Measurements from ENCODE around the gene CCNL2. TPM values are rescaled to one million over a fixed set of nuclear protein-coding genes. Genes with fewer than 3 reads are reported as not detected.

Gene CCNL2
- total and polyA plus RNA-seq, 2 donors (not counting 1 experiment from before 2014, with no cell fraction given), result 263 to 347 TPM

DNA sequence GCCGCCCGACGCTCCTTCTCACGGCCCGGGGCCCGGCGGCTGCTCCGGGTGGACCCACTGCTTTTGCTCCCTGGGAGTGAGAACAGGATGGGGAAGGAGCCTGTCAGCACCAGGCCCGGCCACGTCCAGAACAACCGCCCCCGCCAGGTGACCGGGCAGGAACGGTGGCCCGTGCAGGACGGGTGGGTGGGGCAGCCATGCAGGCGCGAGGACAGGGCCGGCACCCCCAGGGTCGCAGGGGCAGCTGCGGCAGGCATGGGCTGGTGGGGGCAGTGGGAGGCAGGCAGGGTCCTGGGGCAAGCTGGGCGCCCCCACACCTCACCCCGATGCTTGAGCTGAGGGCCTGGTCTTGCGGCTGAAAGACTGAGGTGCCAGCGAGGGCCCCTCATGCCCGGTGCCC is 62.7 kb downstream of the CCNL2 start:
- CTCF ChIA-PET, result no interaction called here
- Histone ChIP-seq H2AFZ (ENCODE audit: insufficient read depth, low read depth, low read length, poor library complexity, severe bottlenecking) (no peak overlapping the region), H3K9ac (ENCODE audit: low read length) (no peak overlapping the region), H3K4me3 (ENCODE audit: control extremely low read depth in 1 of 5, extremely low read depth in 1 of 5, insufficient read depth in 1 of 5, low read depth in 2 of 5, low read length in 4 of 5) (no peak overlapping the region), H3K4me2 (replicated peaks; ENCODE audit: low read depth, low read length, poor library complexity, severe bottlenecking) (no peak overlapping the region), H3K4me1 (ENCODE audit: control insufficient read depth in 2 of 2, insufficient read depth in 2 of 2, low read length in 2 of 2) (peaks cover 0 to 2% of the 10 kb centered on the region in 2 donors), H3K27ac (ENCODE audit: low read length in 2 of 2) (no peak overlapping the region), H3K27me3 (replicated peaks in 1 of 4; ENCODE audit: control extremely low read depth in 1 of 4, control insufficient read depth in 3 of 4, insufficient read depth in 4 of 4, low read length in 3 of 4) (no peaks in the 10 kb centered on the region), H3K9me3 (ENCODE audit: control extremely low read depth in 1 of 3, control insufficient read depth in 2 of 3, insufficient read depth in 1 of 3, low read length in 2 of 3) (peaks cover 0 to 7% (median 0%) of the 10 kb centered on the region in 3 donors), H3K79me2 (ENCODE audit: control insufficient read depth, insufficient read depth, low read length) (no peaks in the 10 kb centered on the region), H4K20me1 (ENCODE audit: control insufficient read depth, insufficient read depth, low read length, poor library complexity, severe bottlenecking) (no peaks in the 10 kb centered on the region), H3K36me3 (replicated peaks in 1 of 2; ENCODE audit: control extremely low read depth in 1 of 2, control insufficient read depth in 1 of 2, extremely low read depth in 1 of 2, insufficient read depth in 2 of 2, low read length in 1 of 2) (peaks cover 0 to 12% of the 10 kb centered on the region in 2 experiments)
- TF ChIP-seq CTCF (IDR thresholded peaks at IDR 0.05), result no peak
- no peak for TF ChIP-seq EZH2 (IDR thresholded peaks at IDR 0.05; ENCODE audit: borderline replicate concordance, insufficient read depth, low read depth, low read length, poor library complexity, severe bottlenecking)
- Mint-ChIP-seq H3K27me3 (no peaks in the 10 kb centered on the region), H3K4me1 (peaks cover 2% of the 10 kb centered on the region), H3K4me3 (no peak overlapping the region), H3K27ac (no peak overlapping the region), H3K9me3 (ENCODE audit: insufficient read depth) (no peaks in the 10 kb centered on the region)
- 96% methylated on average over 25 of the region's 26 CpGs for WGBS (ENCODE audit: insufficient coverage)
- intact Hi-C loops (cut with micrococcal nuclease), result no loop called here
- POLR2A ChIA-PET, result no interaction called here
- DNase-seq, result no peak
- no peak for ATAC-seq (ENCODE audit: low read depth)

GRCh38 chr1:1335792-1336248 is 63.3 kb downstream of the CCNL2 start:
- no peak overlapping the region for H2AFZ ChIP-seq (ENCODE audit: insufficient read depth, low read depth, low read length, poor library complexity, severe bottlenecking)

More at GRCh38 chr1:1335792-1336248, 63.3 kb downstream of the CCNL2 start:
- WGBS (ENCODE audit: insufficient coverage), result 93% methylated on average over 19 of the region's 21 CpGs
- H3K27ac Mint-ChIP-seq, result no peak overlapping the region
- Histone ChIP-seq H3K4me1 (ENCODE audit: control insufficient read depth in 2 of 2, insufficient read depth in 2 of 2, low read length in 2 of 2) (peaks cover 0 to 8% of the 10 kb centered on the region in 2 donors), H3K27ac (ENCODE audit: low read length in 2 of 2) (no peak overlapping the region), H3K4me2 (replicated peaks; ENCODE audit: low read depth, low read length, poor library complexity, severe bottlenecking) (no peak overlapping the region), H3K36me3 (replicated peaks in 1 of 2; ENCODE audit: control extremely low read depth in 1 of 2, control insufficient read depth in 1 of 2, extremely low read depth in 1 of 2, insufficient read depth in 2 of 2, low read length in 1 of 2) (peaks cover 0 to 12% of the 10 kb centered on the region in 2 experiments), H3K79me2 (ENCODE audit: control insufficient read depth, insufficient read depth, low read length) (no peaks in the 10 kb centered on the region), H4K20me1 (ENCODE audit: control insufficient read depth, insufficient read depth, low read length, poor library complexity, severe bottlenecking) (no peaks in the 10 kb centered on the region), H3K9ac (ENCODE audit: low read length) (no peak overlapping the region), H3K27me3 (replicated peaks in 1 of 4; ENCODE audit: control extremely low read depth in 1 of 4, control insufficient read depth in 3 of 4, insufficient read depth in 4 of 4, low read length in 3 of 4) (no peaks in the 10 kb centered on the region), H3K4me3 (ENCODE audit: control extremely low read depth in 1 of 5, extremely low read depth in 1 of 5, insufficient read depth in 1 of 5, low read depth in 2 of 5, low read length in 4 of 5) (no peak overlapping the region), H3K9me3 (ENCODE audit: control extremely low read depth in 1 of 3, control insufficient read depth in 2 of 3, insufficient read depth in 1 of 3, low read length in 2 of 3) (peaks cover 0 to 7% (median 0%) of the 10 kb centered on the region in 3 donors)
- ATAC-seq (ENCODE audit: low read depth) (no peak), DNase-seq (no peak)
- no peak overlapping the region for H3K4me3 Mint-ChIP-seq
- POLR2A ChIA-PET, result no interaction called here
- CTCF ChIA-PET, result no interaction called here
- H3K4me1 Mint-ChIP-seq, result peaks cover 2% of the 10 kb centered on the region
- no peaks in the 10 kb centered on the region for H3K27me3 Mint-ChIP-seq
- intact Hi-C loops (cut with micrococcal nuclease), result no loop called here
- no peaks in the 10 kb centered on the region for H3K9me3 Mint-ChIP-seq (ENCODE audit: insufficient read depth)
- TF ChIP-seq CTCF (IDR thresholded peaks at IDR 0.05) (no peak), EZH2 (IDR thresholded peaks at IDR 0.05; ENCODE audit: borderline replicate concordance, insufficient read depth, low read depth, low read length, poor library complexity, severe bottlenecking) (no peak)

Other genes with a start within 250 kb of the CCNL2 start
- gene TTLL10, start 225.5 kb downstream of the CCNL2 start, total RNA-seq, result 0.37 and 0.61 TPM in 2 replicates
- gene TTLL10, start 225.5 kb downstream of the CCNL2 start, polyA plus RNA-seq, result 0.37 and 0.45 TPM in 2 replicates
- 33.5 and 38.1 TPM in 2 replicates for gene TNFRSF18, start 192.7 kb downstream of the CCNL2 start, total RNA-seq
- 10.1 and 25.2 TPM in 2 replicates for gene TNFRSF18, start 192.7 kb downstream of the CCNL2 start, polyA plus RNA-seq
- 1.8 and 2.3 TPM in 2 replicates for gene TNFRSF4, start 185.2 kb downstream of the CCNL2 start, total RNA-seq
- 0.63 and 1.9 TPM in 2 replicates for gene TNFRSF4, start 185.2 kb downstream of the CCNL2 start, polyA plus RNA-seq
- 143 and 151 TPM in 2 replicates for gene SDF4, start 167.3 kb downstream of the CCNL2 start, total RNA-seq
- 100 and 104 TPM in 2 replicates for gene SDF4, start 167.3 kb downstream of the CCNL2 start, polyA plus RNA-seq
- 21.0 TPM in 2 replicates for gene B3GALT6, start 167.1 kb downstream of the CCNL2 start, total RNA-seq
- 4.7 and 5.9 TPM in 2 replicates for gene B3GALT6, start 167.1 kb downstream of the CCNL2 start, polyA plus RNA-seq
- gene C1QTNF12, start 152.6 kb downstream of the CCNL2 start, total RNA-seq, result 3.2 and 6.1 TPM in 2 replicates
- 1.2 and 1.8 TPM in 2 replicates for gene C1QTNF12, start 152.6 kb downstream of the CCNL2 start, polyA plus RNA-seq
- gene UBE2J2, start 125.5 kb downstream of the CCNL2 start, total RNA-seq, result 115 and 120 TPM in 2 replicates
- gene UBE2J2, start 125.5 kb downstream of the CCNL2 start, polyA plus RNA-seq, result 32.8 and 40.1 TPM in 2 replicates
- gene SCNN1D, start 118.9 kb downstream of the CCNL2 start, total RNA-seq, result 7.3 and 10.6 TPM in 2 replicates
- gene SCNN1D, start 118.9 kb downstream of the CCNL2 start, polyA plus RNA-seq, result 14.7 and 21.3 TPM in 2 replicates
- gene ACAP3, start 91.4 kb downstream of the CCNL2 start, total RNA-seq, result 40.7 and 49.1 TPM in 2 replicates
- 124 and 126 TPM in 2 replicates for gene ACAP3, start 91.4 kb downstream of the CCNL2 start, polyA plus RNA-seq
- gene PUSL1, start 90.7 kb downstream of the CCNL2 start, total RNA-seq, result 15.7 and 17.9 TPM in 2 replicates
- 21.3 and 25.8 TPM in 2 replicates for gene PUSL1, start 90.7 kb downstream of the CCNL2 start, polyA plus RNA-seq
- 149 and 167 TPM in 2 replicates for gene INTS11, start 74.7 kb downstream of the CCNL2 start, total RNA-seq
- 245 and 279 TPM in 2 replicates for gene INTS11, start 74.7 kb downstream of the CCNL2 start, polyA plus RNA-seq
- gene CPTP, start 74.5 kb downstream of the CCNL2 start, total RNA-seq, result 18.8 and 21.6 TPM in 2 replicates
- 8.0 and 17.1 TPM in 2 replicates for gene CPTP, start 74.5 kb downstream of the CCNL2 start, polyA plus RNA-seq
- gene TAS1R3, start 68.1 kb downstream of the CCNL2 start, total RNA-seq, result 4.0 and 4.1 TPM in 2 replicates
- 5.7 and 11.7 TPM in 2 replicates for gene TAS1R3, start 68.1 kb downstream of the CCNL2 start, polyA plus RNA-seq
- gene DVL1, start 49.9 kb downstream of the CCNL2 start, total RNA-seq, result 46.1 and 48.2 TPM in 2 replicates
- 46.0 and 53.5 TPM in 2 replicates for gene DVL1, start 49.9 kb downstream of the CCNL2 start, polyA plus RNA-seq
- not detected in 2 replicates for gene MXRA8, start 40.8 kb downstream of the CCNL2 start, total RNA-seq
- 0.10 and 0.25 TPM in 2 replicates for gene MXRA8, start 40.8 kb downstream of the CCNL2 start, polyA plus RNA-seq
- 61.7 and 67.0 TPM in 2 replicates for gene AURKAIP1, start 24.1 kb downstream of the CCNL2 start, total RNA-seq
- gene AURKAIP1, start 24.1 kb downstream of the CCNL2 start, polyA plus RNA-seq, result 47.3 and 61.1 TPM in 2 replicates
- 119 and 129 TPM in 2 replicates for gene MRPL20, start 8.0 kb upstream of the CCNL2 start, total RNA-seq
- 55.9 and 59.3 TPM in 2 replicates for gene MRPL20, start 8.0 kb upstream of the CCNL2 start, polyA plus RNA-seq
- gene ANKRD65, start 21.9 kb upstream of the CCNL2 start, total RNA-seq, result not detected in 2 replicates
- gene ANKRD65, start 21.9 kb upstream of the CCNL2 start, polyA plus RNA-seq, result 0.12 TPM in 1 of 2 replicates, not detected in the other
- not detected in 2 replicates for gene VWA1, start 36.4 kb upstream of the CCNL2 start, total RNA-seq
- 0.09 TPM in 1 of 2 replicates, not detected in the other for gene VWA1, start 36.4 kb upstream of the CCNL2 start, polyA plus RNA-seq
- gene ATAD3C, start 50.4 kb upstream of the CCNL2 start, total RNA-seq, result 0.20 and 0.56 TPM in 2 replicates
- 1.1 TPM in 2 replicates for gene ATAD3C, start 50.4 kb upstream of the CCNL2 start, polyA plus RNA-seq
- gene ATAD3B, start 72.4 kb upstream of the CCNL2 start, total RNA-seq, result 51.4 and 51.5 TPM in 2 replicates
- 50.9 and 62.0 TPM in 2 replicates for gene ATAD3B, start 72.4 kb upstream of the CCNL2 start, polyA plus RNA-seq
- 17.5 and 22.9 TPM in 2 replicates for gene ATAD3A, start 112.8 kb upstream of the CCNL2 start, total RNA-seq
- gene ATAD3A, start 112.8 kb upstream of the CCNL2 start, polyA plus RNA-seq, result 17.8 and 18.2 TPM in 2 replicates
- gene TMEM240, start 141.3 kb upstream of the CCNL2 start, total RNA-seq, result 0.66 and 1.8 TPM in 2 replicates
- 0.28 and 0.40 TPM in 2 replicates for gene TMEM240, start 141.3 kb upstream of the CCNL2 start, polyA plus RNA-seq
- 111 and 112 TPM in 2 replicates for gene SSU72, start 175.5 kb upstream of the CCNL2 start, total RNA-seq
- gene SSU72, start 175.5 kb upstream of the CCNL2 start, polyA plus RNA-seq, result 86.8 and 108 TPM in 2 replicates
- 1.4 and 1.6 TPM in 2 replicates for gene FNDC10, start 200.8 kb upstream of the CCNL2 start, total RNA-seq
- 0.52 and 1.4 TPM in 2 replicates for gene FNDC10, start 200.8 kb upstream of the CCNL2 start, polyA plus RNA-seq
- 95.9 and 98.1 TPM in 2 replicates for gene MIB2, start 216.2 kb upstream of the CCNL2 start, total RNA-seq
- 94.0 and 152 TPM in 2 replicates for gene MIB2, start 216.2 kb upstream of the CCNL2 start, polyA plus RNA-seq
- gene MMP23B, start 232.8 kb upstream of the CCNL2 start, total RNA-seq, result 1.0 and 1.5 TPM in 2 replicates
- 1.7 and 3.4 TPM in 2 replicates for gene MMP23B, start 232.8 kb upstream of the CCNL2 start, polyA plus RNA-seq